SK-N-SH (cell line): ENCODE measurements around the gene ZNF521. TPM values are rescaled to one million over a fixed set of nuclear protein-coding genes. Genes with fewer than 3 reads are reported as not detected.

Experiments
- CTCF ChIA-PET: fragments of 300-600, 350-600 bp; formaldehyde crosslinking; extraction: SDS; loops from one replicate; lab custom pipeline; 2021; lab: Yijun Ruan, JAX
- POLR2A ChIA-PET: fragments of 350-600 bp; sonication (Branson Sonifier 250); formaldehyde crosslinking; extraction: SDS; loops from one replicate; lab custom pipeline; 2020; ENCODE audit warnings: antibody characterized with exemption, inconsistent platforms; lab: Yijun Ruan, JAX
- DNase-seq: peaks from one replicate; pipeline ENCODE4 v3.0.0; 2012
- H2AFZ ChIP-seq: fragments of 200-600 bp; sonication (generic); 2 replicates; pipeline ENCODE4 v1.8.1; 2016; ENCODE audit warnings: antibody characterized with exemption, mild to moderate bottlenecking, low read depth
- H3F3A ChIP-seq: fragments of 200-600 bp; sonication (generic); replicated peaks from 2 replicates; pipeline ENCODE3; 2016; ENCODE audit warnings: antibody characterized with exemption, mild to moderate bottlenecking; ENCODE audit not compliant: insufficient read depth
- H3K27ac ChIP-seq, 2 experiments: fragments of 200-500 bp in 1 of 2; fragments of 200-600 bp in 1 of 2; sonication (Bioruptor generic) in 1 of 2; sonication (generic), shearing (Covaris generic) in 1 of 2; 2 replicates each; pipeline versions ENCODE4 v1.5.1 to v1.6.1; 2014 to 2016; ENCODE audit warnings: low read depth in 2 of 2, inconsistent platforms in 1 of 2, low read length in 1 of 2, mild to moderate bottlenecking in 1 of 2, mixed read lengths in 1 of 2
- H3K27me3 ChIP-seq: fragments of 200-600 bp; sonication (generic), shearing (Covaris generic); 2 replicates; pipeline ENCODE4 v1.6.1; 2016; ENCODE audit warnings: mixed run types; ENCODE audit not compliant: insufficient read depth
- H3K36me3 ChIP-seq, 2 experiments: fragments of 200-500 bp in 1 of 2; fragments of 200-600 bp in 1 of 2; sonication (Bioruptor generic) in 1 of 2; sonication (generic) in 1 of 2; replicated peaks in 1 of 2; 2 replicates each; pipeline versions ENCODE3 to v1.5.1; 2014 to 2016; ENCODE audit warnings: low read length in 1 of 2, mild to moderate bottlenecking in 1 of 2; ENCODE audit not compliant: insufficient read depth in 2 of 2, control insufficient read depth in 1 of 2
- H3K4me1 ChIP-seq, 2 experiments: fragments of 200-500 bp in 1 of 2; fragments of 200-600 bp in 1 of 2; sonication (Bioruptor generic) in 1 of 2; sonication (generic), shearing (Covaris generic) in 1 of 2; 2 replicates each; pipeline versions ENCODE4 v1.5.1 to v1.6.1; 2014 to 2016; ENCODE audit warnings: low read depth in 1 of 2, low read length in 1 of 2, mixed run types in 1 of 2; ENCODE audit not compliant: insufficient read depth in 2 of 2, control insufficient read depth in 1 of 2
- H3K4me2 ChIP-seq: fragments of 200-600 bp; sonication (generic), shearing (Covaris generic); 2 replicates; pipeline ENCODE4 v1.6.1; 2017; ENCODE audit warnings: mixed run types
- H3K4me3 ChIP-seq, 2 experiments: fragments of 200-500 bp in 1 of 2; fragments of 200-600 bp in 1 of 2; sonication (Bioruptor generic) in 1 of 2; sonication (generic), shearing (Covaris generic) in 1 of 2; 2 replicates each; pipeline versions ENCODE4 v1.5.1 to v1.8.1; 2014 to 2016; ENCODE audit warnings: low read depth in 2 of 2, inconsistent platforms in 1 of 2, low read length in 1 of 2, mild to moderate bottlenecking in 1 of 2, mixed read lengths in 1 of 2, moderate library complexity in 1 of 2
- H3K79me2 ChIP-seq: fragments of 200-600 bp; sonication (generic); 2 replicates; pipeline ENCODE4 v1.8.1; 2017; ENCODE audit warnings: mild to moderate bottlenecking; ENCODE audit not compliant: insufficient read depth
- H3K9ac ChIP-seq: fragments of 200-600 bp; sonication (generic); 2 replicates; pipeline ENCODE4 v1.6.1; 2017; ENCODE audit warnings: mixed run types
- H3K9me2 ChIP-seq: fragments of 200-600 bp; sonication (generic); 2 replicates; pipeline ENCODE4 v1.6.1; 2017; ENCODE audit warnings: mixed run types
- H3K9me3 ChIP-seq: fragments of 200-600 bp; sonication (generic); 2 replicates; pipeline ENCODE4 v1.6.1; 2017; ENCODE audit warnings: mixed run types, mild to moderate bottlenecking, moderate library complexity
- H4K20me1 ChIP-seq: fragments of 200-600 bp; sonication (generic); 2 replicates; pipeline ENCODE4 v1.6.1; 2017; ENCODE audit warnings: mild to moderate bottlenecking, mixed run types; ENCODE audit not compliant: insufficient read depth
- EP300 ChIP-seq, 2 experiments: IDR thresholded peaks; 2 replicates each; pipeline versions ENCODE4 v1.4.0 to v1.6.1; 2012; ENCODE audit warnings: borderline replicate concordance in 1 of 2, low read depth in 1 of 2, low read length in 1 of 2
- MAX ChIP-seq: IDR thresholded peaks from 2 replicates; pipeline ENCODE4 v1.4.0; 2012; ENCODE audit warnings: low read depth
- PBX3 ChIP-seq: IDR thresholded peaks from 2 replicates; pipeline ENCODE4; 2012
- POLR2AphosphoS5 ChIP-seq: IDR thresholded peaks from 2 replicates; pipeline ENCODE4 v1.6.1; 2012; ENCODE audit warnings: low read depth, low read length
- REST ChIP-seq: IDR thresholded peaks from 2 replicates; pipeline ENCODE4 v1.6.1; 2012; ENCODE audit warnings: mild to moderate bottlenecking, low read depth, low read length, moderate library complexity
- SIN3A ChIP-seq: IDR thresholded peaks from 2 replicates; pipeline ENCODE4 v1.6.1; 2012; ENCODE audit warnings: low read depth, mild to moderate bottlenecking, low read length, moderate library complexity, borderline replicate concordance
- TCF12 ChIP-seq: IDR thresholded peaks from 2 replicates; pipeline ENCODE4 v1.4.0; 2012
- TEAD4 ChIP-seq: IDR thresholded peaks from 2 replicates; pipeline ENCODE4 v1.4.0; 2012; ENCODE audit warnings: mild to moderate bottlenecking, borderline replicate concordance; ENCODE audit not compliant: insufficient read depth
- USF1 ChIP-seq: IDR thresholded peaks from 2 replicates; pipeline ENCODE4 v1.4.0; 2012; ENCODE audit warnings: low read depth, borderline replicate concordance
- WGBS: methylation state at CpG from one replicate; pipeline ENCODE4 v1.1.6; 2017; ENCODE audit warnings: low lambda C conversion rate; 5-methylcytosine and 5-hydroxymethylcytosine counted together
- polyA plus RNA-seq, 3 experiments: library from polyadenylated mRNA; depleted of rRNA; stranded (reverse); fragments of >200 nt; gene quantifications; 2 replicates each; pipeline ENCODE4 v1.2.3, GENCODE V29; 2012

The ZNF521 gene
- polyA plus RNA-seq, 1 of the 3 experiments (the other 2 are of a cell fraction), result 14.1 TPM

GRCh38 chr18:25058521-25058920, 293.4 kb downstream of the ZNF521 start:
- CTCF ChIA-PET, result interaction anchor here (1.6 kb wide), 1 partner anchor 15 kb away, joined by 4 read pairs; no protein-coding TSS in a partner anchor

GRCh38 chr18:25057491-25058050, 294.4 kb downstream of the ZNF521 start:
- no peak overlapping the region for H2AFZ ChIP-seq
- no peaks in the 10 kb centered on the region for H4K20me1 ChIP-seq
- no peaks in the 10 kb centered on the region for H3K9me2 ChIP-seq
- DNase-seq, result no peak
- H3K27me3 ChIP-seq, result no peaks in the 10 kb centered on the region
- H3K9me3 ChIP-seq, result no peaks in the 10 kb centered on the region
- H3K36me3 ChIP-seq, result no peaks in the 10 kb centered on the region
- H3K27ac ChIP-seq, result no peak overlapping the region
- POLR2A ChIA-PET, result no interaction called here
- H3K4me2 ChIP-seq, result no peak overlapping the region
- H3K4me1 ChIP-seq, result no peaks in the 10 kb centered on the region; a peak in 1 of 4 replicates
- no peak overlapping the region for H3K9ac ChIP-seq
- CTCF ChIA-PET, result no interaction called here
- H3K4me3 ChIP-seq, result no peak overlapping the region
- WGBS, result 74% methylated on average over 5 of the region's 7 CpGs
- no peaks in the 10 kb centered on the region for H3K79me2 ChIP-seq
- no peaks in the 10 kb centered on the region for H3F3A ChIP-seq
- no peak for TF ChIP-seq SIN3A

More at GRCh38 chr18:25058521-25058920, 293.4 kb downstream of the ZNF521 start:
- H3K27ac ChIP-seq, result no peak overlapping the region
- 83% methylated on average over 3 of the region's 5 CpGs for WGBS
- no peaks in the 10 kb centered on the region for H3K9me2 ChIP-seq
- peaks cover 0 to 5% of the 10 kb centered on the region in 2 experiments; a peak in 1 of 4 replicates for H3K4me1 ChIP-seq
- H3K4me2 ChIP-seq, result no peak overlapping the region
- POLR2A ChIA-PET, result no interaction called here
- H3K9me3 ChIP-seq, result no peaks in the 10 kb centered on the region
- H3K36me3 ChIP-seq, result no peaks in the 10 kb centered on the region
- no peak for DNase-seq
- no peak overlapping the region for H2AFZ ChIP-seq
- no peak overlapping the region for H3K9ac ChIP-seq
- H3K79me2 ChIP-seq, result no peaks in the 10 kb centered on the region
- no peak overlapping the region for H3K4me3 ChIP-seq
- H3K27me3 ChIP-seq, result no peaks in the 10 kb centered on the region
- no peaks in the 10 kb centered on the region for H4K20me1 ChIP-seq
- no peaks in the 10 kb centered on the region for H3F3A ChIP-seq
- TF ChIP-seq EP300 (IDR thresholded peaks at IDR 0.05; ENCODE audit: borderline replicate concordance in 1 of 2, low read depth in 1 of 2, low read length in 1 of 2) (no peak), MAX (no peak), POLR2AphosphoS5 (no peak), PBX3 (no peak)

GRCh38 chr18:25056429-25056828, 295.5 kb downstream of the ZNF521 start:
- no peak overlapping the region for H3K4me2 ChIP-seq
- no peaks in the 10 kb centered on the region for H3K79me2 ChIP-seq
- no peak overlapping the region for H3K4me3 ChIP-seq
- ChIA-PET CTCF (no interaction called here), POLR2A (no interaction called here)
- no peaks in the 10 kb centered on the region for H3K9me2 ChIP-seq
- no peak overlapping the region for H3K27ac ChIP-seq
- H3K9ac ChIP-seq, result no peak overlapping the region
- H2AFZ ChIP-seq, result no peak overlapping the region
- H3K4me1 ChIP-seq, result no peaks in the 10 kb centered on the region; a peak in 1 of 4 replicates
- no peaks in the 10 kb centered on the region for H3K36me3 ChIP-seq
- H3F3A ChIP-seq, result no peaks in the 10 kb centered on the region
- 74% methylated on average over 8 of the region's 8 CpGs for WGBS
- H3K9me3 ChIP-seq, result no peaks in the 10 kb centered on the region
- H4K20me1 ChIP-seq, result no peaks in the 10 kb centered on the region
- no peaks in the 10 kb centered on the region for H3K27me3 ChIP-seq
- TF ChIP-seq USF1, result no peak
- TF ChIP-seq TEAD4, result no peak
- no peak for TF ChIP-seq REST
- TF ChIP-seq TCF12, result no peak
- no peak for TF ChIP-seq POLR2AphosphoS5
- 0 out of 2 replicates have a peak, but pooled peaks have one; percentile 19 for TF ChIP-seq PBX3
- DNase-seq, result no peak
